Activated CD4-positive, alpha-beta T cell treated with anti-CD3 and anti-CD28 coated beads, Interleukin-10, Interleukin-2, amounts not matched to agents 100 ng/mL and 50 ng/mL, durations not matched to agents 16 hours and 8 hours (primary cell): ENCODE results near the gene GRID1.

Experiments
- DNase-seq: peaks from one replicate; pipeline ENCODE4 v3.0.0-alpha.2; 2020

Gene GRID1

GRCh38 chr10:86071758-86072157 is 294.8 kb downstream of the GRID1 start:
- DNase-seq: no peak

- DNase-seq: no peak
These were observed 295.4 kb downstream of the GRID1 start for GRCh38 chr10:86071145-86071544.

DNA sequence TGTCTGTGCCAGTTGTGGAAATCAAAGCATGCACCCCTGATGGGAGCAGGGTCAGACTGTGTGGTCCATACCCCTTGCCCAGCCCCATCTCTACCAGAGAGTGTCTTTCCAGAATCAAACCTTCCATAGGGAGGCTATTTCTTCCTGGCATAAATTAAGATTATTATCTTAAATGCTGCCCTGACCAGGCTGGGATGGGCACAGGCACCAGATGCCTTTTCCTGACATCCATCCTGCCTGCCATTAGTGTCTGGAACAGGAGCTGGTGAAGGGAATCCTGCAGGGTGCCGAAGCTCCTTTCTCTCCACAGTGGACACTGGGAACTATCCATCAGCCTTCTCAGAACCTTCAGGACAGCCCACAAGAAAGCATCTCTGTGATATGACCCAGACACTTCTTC is 296.3 kb downstream of the GRID1 start:
- no peak for DNase-seq

- DNase-seq: peak; percentile 4
These were observed 298.2 kb downstream of the GRID1 start for GRCh38 chr10:86068231-86069054.

DNA sequence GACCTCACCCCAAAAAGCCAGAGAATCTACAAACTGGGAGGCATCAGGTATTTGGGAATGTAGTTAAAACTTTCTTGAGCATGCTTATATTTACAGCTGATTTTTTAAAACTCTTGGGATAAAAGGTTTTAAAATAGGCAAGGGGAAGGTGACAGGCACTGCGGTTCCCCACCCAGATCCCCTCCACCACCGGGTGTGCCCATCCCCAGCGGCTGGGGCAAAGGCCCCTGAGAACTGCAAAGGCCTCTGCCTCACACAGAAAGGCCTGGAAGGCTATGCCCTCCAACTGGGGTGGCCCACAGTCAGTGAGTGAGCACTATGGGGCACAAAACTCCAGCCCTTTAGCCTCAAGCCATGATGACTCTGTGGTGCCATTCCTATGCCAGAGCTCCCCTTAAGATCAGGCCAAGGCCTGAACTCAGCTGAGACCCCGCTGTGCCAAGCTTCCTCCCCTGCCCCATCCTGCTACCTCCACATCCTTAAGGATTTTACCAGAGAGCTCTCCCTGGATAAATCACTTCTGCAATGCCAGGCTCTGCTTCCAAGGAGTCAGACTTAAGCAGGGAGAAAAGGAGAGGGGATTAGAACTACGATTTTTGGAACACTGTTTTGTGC is 299.1 kb downstream of the GRID1 start:
- no peak for DNase-seq

DNA sequence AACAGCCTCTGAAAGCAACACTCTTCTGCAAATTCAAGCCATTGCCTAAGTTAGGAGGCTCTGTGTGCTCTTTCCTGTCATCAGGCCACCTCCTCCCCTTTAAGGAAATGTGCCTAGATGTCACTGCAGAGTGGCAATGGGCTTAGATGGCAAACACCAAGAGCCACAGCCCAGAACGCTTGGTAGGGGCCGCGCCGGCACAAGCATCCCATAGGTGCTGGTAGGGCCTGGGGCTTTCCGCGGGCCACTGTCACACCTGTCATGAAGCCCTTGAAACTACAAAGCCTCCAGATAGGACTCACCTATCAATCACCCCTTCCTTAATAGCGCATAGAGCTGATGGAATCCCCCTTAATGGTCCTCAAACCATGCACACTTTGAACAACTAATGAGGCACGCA is 299.9 kb downstream of the GRID1 start:
- no peak for DNase-seq

DNA sequence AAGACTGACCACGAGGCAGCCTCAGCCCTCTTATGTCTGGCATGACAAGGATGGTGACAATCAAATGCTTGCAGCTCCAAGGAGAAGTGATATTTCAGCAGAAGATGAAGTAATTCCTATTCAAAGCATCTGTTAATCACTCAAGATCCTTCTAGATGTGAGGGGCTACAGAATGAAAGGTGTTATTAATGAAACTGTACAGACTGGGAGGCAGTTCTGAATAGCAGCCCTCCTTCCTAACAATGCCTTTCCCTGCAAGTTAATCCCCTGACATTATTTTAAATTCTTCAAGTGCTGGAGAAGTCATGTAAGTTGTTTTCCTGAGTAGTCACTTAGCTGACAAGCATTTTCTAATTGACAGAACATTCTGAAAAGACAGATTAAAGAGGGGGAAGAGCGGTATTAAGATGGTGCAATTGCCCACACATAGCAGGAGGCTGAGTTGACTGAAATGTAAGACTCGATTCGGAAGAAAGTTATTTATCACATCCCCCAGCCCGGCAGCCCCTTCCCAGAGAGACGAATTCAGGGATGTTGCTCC is 300.8 kb downstream of the GRID1 start:
- no peak for DNase-seq

- DNase-seq: no peak
These were observed 301.5 kb downstream of the GRID1 start for GRCh38 chr10:86064931-86065662.

- DNase-seq: no peak
These were observed 302.4 kb downstream of the GRID1 start for GRCh38 chr10:86064219-86064618.

- DNase-seq: no peak
These were observed 303.3 kb downstream of the GRID1 start for GRCh38 chr10:86063341-86063740.

DNA sequence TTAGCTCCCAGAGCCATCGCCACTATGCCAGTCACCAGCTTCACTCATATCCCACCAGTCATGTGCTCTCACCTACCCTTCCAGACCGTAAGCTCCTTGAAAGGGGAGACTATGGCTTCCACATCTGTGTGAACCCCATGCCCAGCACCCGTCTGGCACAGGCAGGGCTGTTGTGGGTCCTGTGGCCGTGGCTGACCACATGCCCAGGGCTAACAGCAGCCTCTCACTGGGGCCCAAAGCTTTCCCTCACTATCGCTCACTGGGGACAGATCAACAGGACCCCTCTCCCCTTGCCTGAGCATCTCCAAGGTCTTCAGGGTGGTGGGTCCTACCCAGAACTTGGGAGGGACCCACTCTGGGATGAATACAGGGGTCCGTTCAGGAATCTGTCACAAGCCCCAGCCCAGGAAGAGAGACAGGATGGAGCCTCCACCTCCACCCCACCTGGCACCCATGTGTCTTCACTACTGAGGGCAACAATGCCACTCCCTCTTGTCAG is 303.9 kb downstream of the GRID1 start:
- no peak for DNase-seq

DNA sequence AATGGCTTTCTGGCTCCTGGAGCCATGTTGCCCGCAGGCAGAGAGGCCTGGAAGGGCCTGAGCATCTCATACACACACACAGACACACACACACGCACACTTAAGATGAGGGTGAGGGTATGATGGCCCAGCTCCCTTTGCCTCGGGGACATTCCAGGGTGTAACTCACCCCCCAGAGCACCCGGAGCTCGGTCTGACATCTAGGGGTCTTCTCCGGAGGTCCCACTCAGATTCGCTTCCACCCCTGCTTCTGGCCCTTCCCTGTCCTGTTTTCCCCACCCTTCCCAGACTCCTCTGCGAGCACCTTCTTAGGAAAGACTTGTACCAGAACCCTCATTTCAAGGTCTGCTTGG is 304.4 kb downstream of the GRID1 start:
- DNase-seq: no peak

DNA sequence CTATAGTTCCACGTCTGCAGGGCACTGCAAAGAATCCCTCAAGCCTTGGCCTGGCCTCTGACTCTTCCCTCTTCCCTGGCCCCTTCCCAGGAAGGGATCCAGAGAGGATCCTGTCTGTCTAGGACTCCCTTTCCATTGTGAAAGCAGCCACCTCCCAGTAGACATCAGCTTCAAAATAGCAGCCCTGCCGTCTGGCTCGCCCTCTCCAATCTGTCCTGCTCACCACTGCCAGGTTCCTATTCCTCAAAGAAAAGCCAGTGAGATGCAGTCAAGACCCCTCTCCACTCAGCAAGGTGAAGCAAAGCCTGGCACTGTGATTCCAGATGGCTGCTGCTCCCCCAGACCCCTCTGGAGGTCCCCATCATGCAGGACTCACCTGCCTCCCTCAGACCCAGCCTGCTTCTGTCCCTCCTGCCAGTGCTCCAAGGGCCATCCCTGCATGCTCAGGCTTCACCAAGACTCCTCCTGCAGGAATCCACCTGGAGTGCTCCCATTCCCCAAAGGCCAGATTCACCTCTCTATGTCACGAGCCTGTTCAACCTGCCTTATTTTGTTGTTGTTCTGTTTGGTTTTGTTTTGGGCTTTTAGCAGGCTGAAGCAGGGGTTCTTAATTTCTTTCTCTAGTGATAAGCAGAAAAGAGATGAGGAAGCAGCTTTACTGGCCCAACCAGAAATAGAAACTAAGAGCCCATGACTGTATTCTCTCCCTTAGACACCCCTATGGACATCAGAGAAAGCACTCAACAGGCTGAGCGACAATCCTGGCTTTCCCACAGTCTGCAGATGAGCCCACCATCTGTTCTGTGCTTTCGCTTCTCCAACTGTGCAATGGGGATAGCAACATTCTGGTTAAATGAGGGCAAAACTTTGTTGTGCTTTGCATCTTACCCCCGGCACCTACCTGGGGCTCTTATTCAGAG is 305.1 kb downstream of the GRID1 start:
- DNase-seq: no peak

- no peak for DNase-seq
These were observed 306.0 kb downstream of the GRID1 start for GRCh38 chr10:86060386-86061277.

DNA sequence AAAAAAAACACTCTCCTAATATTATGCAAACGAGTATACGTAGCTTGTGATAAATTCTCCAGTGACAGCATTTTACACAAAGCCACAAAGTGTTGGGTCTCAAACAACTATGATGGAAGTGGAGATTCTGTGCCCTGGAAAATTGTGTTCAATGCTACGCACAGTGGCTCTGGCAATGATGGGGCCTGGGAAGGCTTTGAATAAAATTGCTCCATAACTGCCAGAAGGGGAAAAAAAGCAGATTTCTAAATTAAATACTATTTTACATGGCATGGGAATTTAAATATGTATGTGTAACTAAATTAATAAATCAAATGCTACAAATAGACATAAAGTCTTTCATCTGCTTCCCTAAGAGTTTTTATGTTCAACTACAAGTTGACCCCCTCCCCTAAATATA is 306.7 kb downstream of the GRID1 start:
- DNase-seq: no peak

DNA sequence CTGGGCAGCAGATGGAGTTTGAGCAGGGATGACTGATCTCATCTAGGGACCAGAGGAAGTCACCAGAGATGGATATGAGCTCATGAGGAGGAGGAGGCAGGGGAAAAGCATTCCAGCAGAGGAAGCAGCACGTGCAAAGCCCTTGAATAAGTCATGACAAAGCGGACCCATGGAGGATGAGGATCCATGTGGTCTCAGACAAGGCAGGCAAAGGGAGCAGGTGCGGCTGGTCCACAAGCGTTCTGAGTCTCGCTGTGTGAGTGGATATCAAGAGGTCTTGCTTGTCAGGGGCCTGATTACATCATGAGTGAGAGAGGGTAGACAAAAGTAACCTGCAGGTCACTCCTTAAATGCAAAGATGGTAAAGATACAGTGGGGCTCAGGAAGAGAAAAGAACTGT is 307.6 kb downstream of the GRID1 start:
- no peak for DNase-seq

DNA sequence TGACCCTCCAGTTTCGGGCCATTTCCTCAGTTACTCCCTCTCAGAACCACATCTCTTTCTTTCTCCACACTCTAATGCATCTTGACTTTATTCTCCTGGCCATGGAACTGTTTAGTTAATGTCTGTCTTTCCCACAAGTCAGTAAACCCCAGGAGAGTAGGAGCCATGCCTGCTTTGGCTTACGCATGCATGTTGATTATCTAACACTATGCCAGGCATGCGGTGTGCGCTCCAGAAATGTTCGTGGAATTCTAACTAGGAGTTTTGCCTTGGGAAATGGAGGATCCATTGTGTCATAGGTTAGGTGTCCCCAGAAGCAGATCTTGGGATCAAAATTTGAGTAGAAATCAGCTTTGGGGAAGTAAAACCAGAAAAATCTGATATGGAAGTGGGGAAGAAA is 308.9 kb downstream of the GRID1 start:
- no peak for DNase-seq

DNA sequence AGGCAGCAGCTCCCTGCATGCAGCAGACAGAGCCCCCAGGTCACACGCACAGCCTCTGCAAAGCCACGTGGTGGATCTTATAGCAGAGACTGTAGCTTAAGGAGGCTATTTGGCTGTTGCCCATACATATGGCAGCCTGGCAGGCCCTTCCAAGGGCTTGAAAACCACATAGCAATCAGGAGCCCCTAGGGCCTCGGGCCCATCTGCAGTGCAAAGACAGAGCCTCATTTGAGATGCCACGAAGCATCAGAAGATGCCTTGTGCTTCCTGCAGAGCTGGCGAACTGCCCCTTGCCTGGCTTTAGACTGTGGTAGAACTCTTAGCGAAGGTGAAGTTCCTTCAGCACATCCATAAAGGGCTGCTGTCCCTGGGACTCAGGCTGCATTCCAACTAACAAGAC is 309.9 kb downstream of the GRID1 start:
- no peak for DNase-seq

DNA sequence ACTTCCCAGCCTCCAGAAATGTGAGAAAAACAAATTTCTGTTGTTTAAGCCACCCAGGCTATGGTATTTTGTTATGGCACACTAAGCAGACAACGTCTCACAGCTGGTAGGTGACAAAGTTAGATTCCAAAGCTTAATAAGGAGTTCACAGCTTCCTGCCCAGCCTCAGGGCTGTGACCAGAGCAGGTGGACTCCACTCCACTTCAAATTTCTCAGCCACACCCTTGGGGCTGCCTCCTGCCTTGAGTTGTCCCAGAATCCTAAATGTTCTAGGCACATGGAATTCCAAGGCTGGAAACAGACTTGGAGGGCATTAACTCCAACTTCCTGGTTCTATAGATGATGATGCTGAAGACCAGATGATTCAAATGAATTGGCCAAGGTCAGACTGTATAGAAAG is 310.7 kb downstream of the GRID1 start:
- no peak for DNase-seq

DNA sequence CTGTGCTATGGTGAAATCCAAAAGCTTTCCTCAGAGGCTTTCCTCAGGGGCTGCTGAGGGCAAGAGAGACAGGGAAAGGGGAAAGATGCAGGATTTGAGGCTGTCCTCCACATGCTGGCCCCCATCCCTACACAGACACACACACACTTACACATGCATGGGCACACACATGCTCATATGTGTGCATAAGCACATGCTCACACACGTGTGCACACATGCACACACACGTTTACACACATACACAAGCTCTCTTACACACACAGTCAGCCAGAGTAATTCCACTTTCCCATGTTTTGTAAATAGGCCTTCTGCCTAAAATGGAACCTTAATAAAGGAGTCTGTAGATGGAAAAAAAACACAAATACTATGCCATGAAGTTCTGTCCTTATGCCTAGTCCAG is 312.9 kb downstream of the GRID1 start:
- no peak for DNase-seq

GRCh38 chr10:86051586-86051985 is 315.0 kb downstream of the GRID1 start:
- DNase-seq: no peak
